Epidermal melanocyte (primary cell): ENCODE measurements around the gene LILRA6.
A peak's percentile ranks its signal among the peaks of the same experiment; 100 is the strongest.
"Not testable (repeated sequence)": the region's sequence is repeated elsewhere in the genome, so short reads cannot be mapped to it uniquely, and the experiment has no call there.

Experiments
- DNase-seq: peaks from one replicate; pipeline ENCODE4 v3.0.0; 2011; ENCODE audit warnings: low spot score; ENCODE audit not compliant: insufficient read length

LILRA6 gene

GRCh38 chr19:54207983-54208783 lies 34.4 kb downstream of the LILRA6 start:
- no peak for DNase-seq

GRCh38 chr19:54207676-54207982 lies 35.0 kb downstream of the LILRA6 start:
- no peak for DNase-seq

- DNase-seq = not testable (repeated sequence)
These were observed 35.4 kb downstream of the LILRA6 start for GRCh38 chr19:54207193-54207592.

- no peak for DNase-seq
These were observed 35.8 kb downstream of the LILRA6 start for GRCh38 chr19:54206831-54207177.

GRCh38 chr19:54206030-54206830 lies 36.4 kb downstream of the LILRA6 start:
- DNase-seq = no peak

- no peak for DNase-seq
These were observed 37.7 kb downstream of the LILRA6 start for GRCh38 chr19:54204767-54205468.

GRCh38 chr19:54203151-54203611 lies 39.4 kb downstream of the LILRA6 start:
- no peak for DNase-seq

GRCh38 chr19:54201980-54202379 lies 40.6 kb downstream of the LILRA6 start:
- DNase-seq = no peak

- DNase-seq = no peak
These were observed 41.4 kb downstream of the LILRA6 start for GRCh38 chr19:54201172-54201701.

GRCh38 chr19:54199401-54199800 lies 43.2 kb downstream of the LILRA6 start:
- DNase-seq = no peak

- DNase-seq = no peak
These were observed 45.5 kb downstream of the LILRA6 start for GRCh38 chr19:54197121-54197520.

- no peak for DNase-seq
These were observed 46.1 kb downstream of the LILRA6 start for GRCh38 chr19:54196536-54196935.

- DNase-seq = not testable (repeated sequence)
These were observed 48.1 kb downstream of the LILRA6 start for GRCh38 chr19:54194463-54194862.

GRCh38 chr19:54193011-54193410 lies 49.6 kb downstream of the LILRA6 start:
- no peak for DNase-seq

- no peak for DNase-seq
These were observed 50.7 kb downstream of the LILRA6 start for GRCh38 chr19:54191811-54192453.

- DNase-seq = no peak
These were observed 51.4 kb downstream of the LILRA6 start, which contains the start of gene TSEN34 for GRCh38 chr19:54191011-54191810. Gene TSEN34, plus strand, starts transcription at chr19:54191308. Its CDS starts 57 bp downstream, at chr19:54191365.

GRCh38 chr19:54190503-54191010 lies 52.0 kb downstream of the LILRA6 start:
- peak; percentile 62 for DNase-seq

- DNase-seq = peak; percentile 97
These were observed 52.7 kb downstream of the LILRA6 start for GRCh38 chr19:54189735-54190502.

GRCh38 chr19:54189145-54189734 lies 53.4 kb downstream of the LILRA6 start, which contains the start of gene MBOAT7:
Gene MBOAT7, minus strand, starts transcription at chr19:54189580. Its CDS starts 1,072 bp downstream, at chr19:54188508.
- DNase-seq = no peak
